SHP77 (cell line): ENCODE measurements around the gene ZSCAN1.
A peak's percentile ranks its signal among the peaks of the same experiment; 100 is the strongest.
"Not testable (repeated sequence)": the region's sequence is repeated elsewhere in the genome, so short reads cannot be mapped to it uniquely, and the experiment has no call there.

ENCODE experiments used
- DNase-seq, 2 experiments: peaks; one replicate each; lab custom pipeline; 2025; lab: John Stamatoyannopoulos, UW

ZSCAN1 gene

GRCh38 chr19:58033741-58034476 lies at the start of gene ZSCAN1:
ZSCAN1 (plus strand) TSS chr19:58034025; CDS start chr19:58037837, 3,812 bp downstream.
- DNase-seq: no peak

- no peak for DNase-seq
Measured at GRCh38 chr19:57992841-57993240, 41.0 kb upstream of the ZSCAN1 start.

GRCh38 chr19:58000677-58001076 lies 33.1 kb upstream of the ZSCAN1 start:
- no peak for DNase-seq

- no peak for DNase-seq
Measured at GRCh38 chr19:58001895-58002369, 31.9 kb upstream of the ZSCAN1 start.

GRCh38 chr19:58002384-58003173 lies 31.2 kb upstream of the ZSCAN1 start, which contains the start of gene ZNF606:
ZNF606 (minus strand) TSS chr19:58002820; CDS start chr19:58001319, 1,501 bp downstream.
- peak; percentile 60 to 79 for DNase-seq

- DNase-seq: no peak
Measured at GRCh38 chr19:58003174-58003828, 30.5 kb upstream of the ZSCAN1 start.

GRCh38 chr19:58007285-58007684 lies 26.5 kb upstream of the ZSCAN1 start:
- DNase-seq: no peak

- DNase-seq: not testable (repeated sequence)
Measured at GRCh38 chr19:58008877-58009276, 24.9 kb upstream of the ZSCAN1 start.

GRCh38 chr19:58009301-58009665 lies 24.5 kb upstream of the ZSCAN1 start:
- DNase-seq: no peak

GRCh38 chr19:58009666-58010301 lies 24.0 kb upstream of the ZSCAN1 start:
- no peak for DNase-seq

GRCh38 chr19:58010507-58010906 lies 23.3 kb upstream of the ZSCAN1 start:
- no peak for DNase-seq

GRCh38 chr19:58014141-58014540 lies 19.7 kb upstream of the ZSCAN1 start:
- DNase-seq: no peak

GRCh38 chr19:58020129-58020528 lies 13.7 kb upstream of the ZSCAN1 start:
- DNase-seq: no peak

GRCh38 chr19:58021541-58022282 lies 12.1 kb upstream of the ZSCAN1 start:
- DNase-seq: no peak

GRCh38 chr19:58022283-58022660 lies 11.6 kb upstream of the ZSCAN1 start:
- no peak for DNase-seq

- no peak for DNase-seq
Measured at GRCh38 chr19:58024661-58025060, 9.2 kb upstream of the ZSCAN1 start.

- no peak for DNase-seq
Measured at GRCh38 chr19:58034477-58034793, 610 bp downstream of the ZSCAN1 start.

GRCh38 chr19:58035863-58036262 lies 2.0 kb downstream of the ZSCAN1 start:
- DNase-seq: no peak

- DNase-seq: no peak
Measured at GRCh38 chr19:58037927-58038687, 4.3 kb downstream of the ZSCAN1 start.

GRCh38 chr19:58038688-58039204 lies 4.9 kb downstream of the ZSCAN1 start:
- no peak for DNase-seq
